Large intestine (tissue), 12 donors: ENCODE results near the gene CSF3R. TPM values are rescaled to one million over a fixed set of nuclear protein-coding genes. Genes with fewer than 3 reads are reported as not detected.

ENCODE experiments used
- DNase-seq, 2 donors: peaks; one replicate each; pipeline versions ENCODE4 v3.0.0 to v3.0.0-alpha.2; 2013
- H3K27ac ChIP-seq: one replicate; pipeline ENCODE4 v1.5.1; 2013; ENCODE audit warnings: low read length
- H3K27me3 ChIP-seq: 2 replicates; pipeline ENCODE4 v1.6.1; 2013; ENCODE audit warnings: low read length; ENCODE audit not compliant: control insufficient read depth, insufficient read depth
- H3K36me3 ChIP-seq: 2 replicates; pipeline ENCODE4 v1.6.1; 2013; ENCODE audit warnings: low read length; ENCODE audit not compliant: control insufficient read depth, insufficient read depth
- H3K4me1 ChIP-seq: one replicate; pipeline ENCODE4 v1.6.1; 2013; ENCODE audit warnings: low read length; ENCODE audit not compliant: control insufficient read depth, insufficient read depth
- H3K4me3 ChIP-seq: one replicate; pipeline ENCODE4 v1.5.1; 2013; ENCODE audit warnings: low read length
- H3K9me3 ChIP-seq: one replicate; pipeline ENCODE4 v1.6.1; 2013; ENCODE audit warnings: mild to moderate bottlenecking, low read depth, low read length, moderate library complexity; ENCODE audit not compliant: control insufficient read depth
- WGBS: methylation state at CpG from one replicate; pipeline ENCODE4 v1.1.5; 2013; ENCODE audit warnings: low lambda C conversion rate; ENCODE audit not compliant: insufficient coverage; 5-methylcytosine and 5-hydroxymethylcytosine counted together
- long read RNA-seq, 11 donors: transcript quantifications; one replicate each; lab custom pipeline, GENCODE V29; 2026
- polyA plus RNA-seq: library from polyadenylated mRNA; unstranded; fragments of 120-200 nt; gene quantifications from one replicate; pipeline ENCODE4 v1.2.1, GENCODE V29; 2013

The CSF3R gene
- 4.1 TPM for polyA plus RNA-seq
- long read RNA-seq, donor 1 = 0 reads
- long read RNA-seq, donor 2 = 0 reads
- long read RNA-seq, donor 3 = 0 reads
- long read RNA-seq, donor 4, partial matches to known transcripts = 0 of 1 reads
- long read RNA-seq, donor 4, other reads (novel, unspliced or antisense) = 0 of 1 reads
- long read RNA-seq, donor 5, partial matches to known transcripts = 0 of 3 reads
- long read RNA-seq, donor 5, other reads (novel, unspliced or antisense) = 0 of 3 reads
- long read RNA-seq, donor 6 = 0 reads
- long read RNA-seq, donor 7 = 0 reads
- long read RNA-seq, donor 8, partial matches to known transcripts = 0 of 2 reads
- long read RNA-seq, donor 8, other reads (novel, unspliced or antisense) = 0 of 2 reads
- long read RNA-seq, donor 9, partial matches to known transcripts = 0 of 2 reads
- long read RNA-seq, donor 9, other reads (novel, unspliced or antisense) = 0 of 2 reads
- long read RNA-seq, donor 10, partial matches to known transcripts = 0 of 3 reads
- long read RNA-seq, donor 10, other reads (novel, unspliced or antisense) = 0 of 3 reads
- long read RNA-seq, donor 11 = 0 reads

GRCh38 chr1:36482724-36483388, at the start of gene CSF3R:
Gene CSF3R (minus strand): TSS chr1:36482913. CDS start chr1:36479496, 3,417 bp downstream.
- whole genome bisulfite sequencing = no CpG with 5 or more reads among the region's 13 CpGs
- H3K4me3 ChIP-seq = no peak within 1 kb of the TSS
- peak within 1 kb of the TSS; percentile 5 for H3K27ac ChIP-seq

GRCh38 chr1:36531833-36532232, 49.1 kb upstream of the CSF3R start:
- no peaks in the 10 kb centered on the region for H3K4me1 ChIP-seq
- H3K36me3 ChIP-seq = no peaks in the 10 kb centered on the region
- no peaks in the 10 kb centered on the region for H3K27me3 ChIP-seq
- DNase-seq = no peak
- no peaks in the 10 kb centered on the region for H3K9me3 ChIP-seq
- no peak overlapping the region for H3K4me3 ChIP-seq
- WGBS = no CpG with 5 or more reads among the region's 3 CpGs
- H3K27ac ChIP-seq = no peak overlapping the region

More at GRCh38 chr1:36482724-36483388, at the start of gene CSF3R:
- Histone ChIP-seq H3K9me3 (no peaks in the 10 kb centered on the region), H3K4me1 (peaks cover 22% of the 10 kb centered on the region), H3K36me3 (no peaks in the 10 kb centered on the region), H3K27me3 (no peaks in the 10 kb centered on the region)
- DNase-seq = no peak

GRCh38 chr1:36530791-36531190, 48.1 kb upstream of the CSF3R start:
- Histone ChIP-seq H3K4me3 (no peak overlapping the region), H3K36me3 (no peaks in the 10 kb centered on the region), H3K4me1 (no peaks in the 10 kb centered on the region), H3K27ac (no peak overlapping the region), H3K27me3 (no peaks in the 10 kb centered on the region), H3K9me3 (no peaks in the 10 kb centered on the region)
- no peak for DNase-seq
- WGBS = no CpG with 5 or more reads among the region's 6 CpGs

GRCh38 chr1:36530261-36530660, 47.5 kb upstream of the CSF3R start:
- Histone ChIP-seq H3K9me3 (no peaks in the 10 kb centered on the region), H3K4me1 (no peaks in the 10 kb centered on the region), H3K27ac (no peak overlapping the region), H3K36me3 (no peaks in the 10 kb centered on the region), H3K27me3 (no peaks in the 10 kb centered on the region), H3K4me3 (no peak overlapping the region)
- no peak for DNase-seq
- no CpG with 5 or more reads among the region's 7 CpGs for WGBS

GRCh38 chr1:36529769-36530260, 47.1 kb upstream of the CSF3R start:
- no peak overlapping the region for H3K27ac ChIP-seq
- H3K36me3 ChIP-seq = no peaks in the 10 kb centered on the region
- H3K4me1 ChIP-seq = no peaks in the 10 kb centered on the region
- DNase-seq = no peak
- H3K9me3 ChIP-seq = no peaks in the 10 kb centered on the region
- WGBS = no CpG with 5 or more reads among the region's 3 CpGs
- H3K4me3 ChIP-seq = no peak overlapping the region
- no peaks in the 10 kb centered on the region for H3K27me3 ChIP-seq

GRCh38 chr1:36528361-36529349, 45.9 kb upstream of the CSF3R start:
- no CpG with 5 or more reads among the region's 7 CpGs for WGBS
- no peaks in the 10 kb centered on the region for H3K36me3 ChIP-seq
- no peak for DNase-seq

GRCh38 chr1:36525166-36525565, 42.5 kb upstream of the CSF3R start:
- DNase-seq = no peak
- Histone ChIP-seq H3K9me3 (no peaks in the 10 kb centered on the region), H3K36me3 (no peaks in the 10 kb centered on the region), H3K4me1 (no peaks in the 10 kb centered on the region), H3K4me3 (no peak overlapping the region), H3K27me3 (no peaks in the 10 kb centered on the region), H3K27ac (no peak overlapping the region)
- no CpG with 5 or more reads among the region's 10 CpGs for WGBS

More at GRCh38 chr1:36528361-36529349, 45.9 kb upstream of the CSF3R start:
- Histone ChIP-seq H3K4me1 (no peaks in the 10 kb centered on the region), H3K4me3 (no peak overlapping the region), H3K9me3 (no peaks in the 10 kb centered on the region), H3K27ac (no peak overlapping the region), H3K27me3 (no peaks in the 10 kb centered on the region)

- 20% methylated on average over 1 of the region's 16 CpGs for WGBS
- Histone ChIP-seq H3K36me3 (no peaks in the 10 kb centered on the region), H3K27me3 (no peaks in the 10 kb centered on the region), H3K27ac (no peak overlapping the region), H3K4me3 (no peak overlapping the region), H3K9me3 (no peaks in the 10 kb centered on the region), H3K4me1 (no peaks in the 10 kb centered on the region)
- DNase-seq = no peak
These were observed 41.8 kb upstream of the CSF3R start for GRCh38 chr1:36524359-36525062.

- no peaks in the 10 kb centered on the region for H3K9me3 ChIP-seq
- no peak overlapping the region for H3K4me3 ChIP-seq
- H3K27ac ChIP-seq = no peak overlapping the region
- no peak for DNase-seq
- H3K36me3 ChIP-seq = no peaks in the 10 kb centered on the region
- WGBS = no CpG with 5 or more reads among the region's 16 CpGs
- H3K4me1 ChIP-seq = no peaks in the 10 kb centered on the region
- no peaks in the 10 kb centered on the region for H3K27me3 ChIP-seq
These were observed 41.1 kb upstream of the CSF3R start for GRCh38 chr1:36523850-36524249.
